Spleen (tissue), 11 donors: ENCODE measurements around the gene TMEM26. TPM values are rescaled to one million over a fixed set of nuclear protein-coding genes. Genes with fewer than 3 reads are reported as not detected.

ENCODE experiments used
- DNase-seq: peaks from one replicate; pipeline ENCODE4 v3.0.0-alpha.2; 2020
- H3K27ac ChIP-seq, 8 donors: fragments of 200-600 bp; sonication (generic) in 7 of 8; 1 replicate in 4 of 8; 2 replicates in 4 of 8; pipeline versions ENCODE4 v1.5.0 to v1.8.0; 2016 to 2021; ENCODE audit warnings: inconsistent platforms in 4 of 8, mild to moderate bottlenecking in 4 of 8, moderate library complexity in 1 of 8
- H3K27me3 ChIP-seq, 7 donors: fragments of 200-600 bp; sonication (generic) in 6 of 7; replicated peaks in 1 of 7; 1 replicate in 4 of 7; 2 replicates in 3 of 7; pipeline versions ENCODE4 v1.5.0 to v1.8.0; 2016 to 2021; ENCODE audit warnings: inconsistent platforms in 3 of 7, mild to moderate bottlenecking in 1 of 7
- H3K36me3 ChIP-seq, 6 donors: fragments of 200-600 bp; sonication (generic) in 5 of 6; 1 replicate in 4 of 6; 2 replicates in 2 of 6; pipeline versions ENCODE4 v1.5.0 to v1.8.0; 2016 to 2021; ENCODE audit warnings: inconsistent platforms in 2 of 6
- H3K4me1 ChIP-seq, 6 donors: fragments of 200-600 bp; sonication (generic) in 5 of 6; 1 replicate in 3 of 6; 2 replicates in 3 of 6; pipeline versions ENCODE4 v1.5.0 to v1.8.0; 2016 to 2021; ENCODE audit warnings: inconsistent platforms in 3 of 6
- H3K4me3 ChIP-seq, 8 donors: fragments of 200-600 bp; sonication (generic) in 7 of 8; 1 replicate in 4 of 8; 2 replicates in 4 of 8; pipeline versions ENCODE4 v1.5.0 to v1.8.0; 2016 to 2021; ENCODE audit warnings: inconsistent platforms in 4 of 8, mild to moderate bottlenecking in 4 of 8, moderate library complexity in 2 of 8
- H3K9me3 ChIP-seq, 8 donors: fragments of 200-600 bp; sonication (generic) in 7 of 8; 1 replicate in 4 of 8; 2 replicates in 4 of 8; pipeline versions ENCODE4 v1.5.0 to v1.8.0; 2016 to 2021; ENCODE audit warnings: inconsistent platforms in 4 of 8
- POLR2A ChIP-seq, 3 donors: fragments of 450-650 bp; IDR thresholded peaks; one replicate each; pipeline ENCODE4 v1.5.1; 2017; ENCODE audit warnings: antibody characterized with exemption in 3 of 3, mild to moderate bottlenecking in 1 of 3
- POLR2AphosphoS5 ChIP-seq, 3 donors: sonication (generic); formaldehyde crosslinking; IDR thresholded peaks; one replicate each; pipeline ENCODE4 v1.5.1; 2017; ENCODE audit warnings: antibody characterized with exemption in 3 of 3
- WGBS, 5 donors: extraction: QIAGEN DNeasy Blood & Tissue Kit in 3 of 5; methylation state at CpG; one replicate each; pipeline versions ENCODE4 v1.1.5 to v1.1.7; 2013 to 2018; 5-methylcytosine and 5-hydroxymethylcytosine counted together
- intact Hi-C: fragments of 100-400 bp; cut with DNase I; formaldehyde crosslinking; loops from one replicate; pipeline ENCODE4 v1.15.0; 2023; ENCODE audit warnings: low total_unique reads
- polyA plus RNA-seq, 3 donors: library from polyadenylated mRNA; stranded (reverse); fragments of 200-250 nt; gene quantifications; one replicate each; pipeline ENCODE4 v1.2.1, GENCODE V29; 2013
- total RNA-seq, 7 donors: library from RNA; depleted of rRNA in 3 of 7; stranded (reverse); fragments of >200 nt in 3 of 7; fragmentation: NEBNext Ultra II Directional in 4 of 7; extraction: Animal tissue kit (Norgen Biotek cat#: 25700) in 4 of 7; gene quantifications; one replicate each; pipeline versions ENCODE4 v1.1.0 to v1.2.1, GENCODE V29; 2016 to 2021
- TF ChIP-seq, protein P1 (sequence below), 11 experiments: fragments of 200-600 bp in 7 of 11; fragments of 450-650 bp in 4 of 11; sonication (generic) in 4 of 11; IDR thresholded peaks in 8 of 11; conservative IDR thresholded peaks in 3 of 11; 1 replicate in 7 of 11; 2 replicates in 4 of 11; pipeline versions ENCODE4 v1.4.0 to v1.8.0; 2016 to 2021; ENCODE audit warnings: antibody characterized with exemption in 11 of 11, inconsistent platforms in 4 of 11, mild to moderate bottlenecking in 1 of 11
- donor health status: healthy with polysubstance abuse.
- donor health status: DM: no; HTN: no; CAD: no; lungs with moderate emphysema.
- donor health status: DM: no; HTN: no; CAD: no.
- donor health status: Bipolar disorder and iron deficiency.
- donor health status: healthy.
- donor health status: DM: no; HTN: no; CAD: no.
- donor health status: DM: yes; HTN: yes; CAD: no.

Gene TMEM26
- total and polyA plus RNA-seq, 10 donors, result 1.0 to 30.9 (median 20.8) TPM

DNA sequence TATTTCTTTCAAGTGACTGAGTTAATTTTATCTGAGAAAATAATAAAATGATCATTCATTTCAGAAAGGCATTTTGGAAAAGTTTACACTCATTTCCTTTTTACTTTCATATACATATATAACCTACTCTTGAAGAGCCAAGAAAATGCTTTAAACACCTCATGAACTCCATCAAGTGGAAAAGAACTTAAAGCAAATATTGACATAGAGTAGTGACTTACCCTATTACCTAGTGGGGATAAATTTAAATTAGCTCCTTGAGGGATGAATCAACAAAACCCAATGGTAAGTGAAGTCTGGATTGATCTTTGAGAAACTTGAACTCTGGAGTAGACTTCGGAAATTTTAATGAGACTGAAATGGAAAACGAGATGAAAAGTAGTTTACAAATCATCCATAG lies 88.6 kb downstream of the TMEM26 start:
- TF ChIP-seq POLR2AphosphoS5 (IDR thresholded peaks at IDR 0.05), result no peak
- TF ChIP-seq POLR2A (IDR thresholded peaks at IDR 0.05), result no peak
- TF ChIP-seq, protein P1, sequence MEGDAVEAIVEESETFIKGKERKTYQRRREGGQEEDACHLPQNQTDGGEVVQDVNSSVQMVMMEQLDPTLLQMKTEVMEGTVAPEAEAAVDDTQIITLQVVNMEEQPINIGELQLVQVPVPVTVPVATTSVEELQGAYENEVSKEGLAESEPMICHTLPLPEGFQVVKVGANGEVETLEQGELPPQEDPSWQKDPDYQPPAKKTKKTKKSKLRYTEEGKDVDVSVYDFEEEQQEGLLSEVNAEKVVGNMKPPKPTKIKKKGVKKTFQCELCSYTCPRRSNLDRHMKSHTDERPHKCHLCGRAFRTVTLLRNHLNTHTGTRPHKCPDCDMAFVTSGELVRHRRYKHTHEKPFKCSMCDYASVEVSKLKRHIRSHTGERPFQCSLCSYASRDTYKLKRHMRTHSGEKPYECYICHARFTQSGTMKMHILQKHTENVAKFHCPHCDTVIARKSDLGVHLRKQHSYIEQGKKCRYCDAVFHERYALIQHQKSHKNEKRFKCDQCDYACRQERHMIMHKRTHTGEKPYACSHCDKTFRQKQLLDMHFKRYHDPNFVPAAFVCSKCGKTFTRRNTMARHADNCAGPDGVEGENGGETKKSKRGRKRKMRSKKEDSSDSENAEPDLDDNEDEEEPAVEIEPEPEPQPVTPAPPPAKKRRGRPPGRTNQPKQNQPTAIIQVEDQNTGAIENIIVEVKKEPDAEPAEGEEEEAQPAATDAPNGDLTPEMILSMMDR (IDR thresholded peaks at IDR 0.05 in 8 of 11, conservative IDR thresholded peaks at IDR 0.05 in 3 of 11), result no peak
- intact Hi-C loops, result no loop called here
- H3K9me3 ChIP-seq, result no peaks in the 10 kb centered on the region

GRCh38 chr10:61363006-61363405 lies 90.2 kb downstream of the TMEM26 start:
- TF ChIP-seq POLR2AphosphoS5 (IDR thresholded peaks at IDR 0.05) (no peak), POLR2A (IDR thresholded peaks at IDR 0.05) (no peak)
- Histone ChIP-seq H3K9me3 (no peaks in the 10 kb centered on the region), H3K4me3 (no peak overlapping the region), H3K36me3 (no peaks in the 10 kb centered on the region), H3K27me3 (no peaks in the 10 kb centered on the region), H3K4me1 (no peaks in the 10 kb centered on the region), H3K27ac (no peak overlapping the region)
- intact Hi-C loops, result no loop called here
- DNase-seq, result no peak
- 75 to 84% (median 78%) methylated on average over 3 of the region's 3 CpGs for WGBS, 5 donors

More for the DNA sequence above, 88.6 kb downstream of the TMEM26 start:
- Histone ChIP-seq H3K4me1 (no peaks in the 10 kb centered on the region), H3K27me3 (no peaks in the 10 kb centered on the region), H3K4me3 (no peak overlapping the region), H3K27ac (no peak overlapping the region), H3K36me3 (no peaks in the 10 kb centered on the region)
- 83 to 95% (median 88%) methylated on average over 2 of the region's 2 CpGs for WGBS, 5 donors
- DNase-seq, result no peak

GRCh38 chr10:61359452-61359851 lies 93.7 kb downstream of the TMEM26 start:
- Histone ChIP-seq H3K36me3 (no peaks in the 10 kb centered on the region), H3K27me3 (no peaks in the 10 kb centered on the region), H3K27ac (no peak overlapping the region), H3K4me3 (no peak overlapping the region), H3K4me1 (no peaks in the 10 kb centered on the region), H3K9me3 (no peaks in the 10 kb centered on the region)
- WGBS, 5 donors, result 69 to 85% (median 82%) methylated on average over 2 of the region's 2 CpGs
- no peak for DNase-seq
- TF ChIP-seq, protein P1 (IDR thresholded peaks at IDR 0.05 in 8 of 11, conservative IDR thresholded peaks at IDR 0.05 in 3 of 11), result no peak
- no peak for TF ChIP-seq POLR2AphosphoS5 (IDR thresholded peaks at IDR 0.05)
- TF ChIP-seq POLR2A (IDR thresholded peaks at IDR 0.05), result no peak
- intact Hi-C loops, result no loop called here

DNA sequence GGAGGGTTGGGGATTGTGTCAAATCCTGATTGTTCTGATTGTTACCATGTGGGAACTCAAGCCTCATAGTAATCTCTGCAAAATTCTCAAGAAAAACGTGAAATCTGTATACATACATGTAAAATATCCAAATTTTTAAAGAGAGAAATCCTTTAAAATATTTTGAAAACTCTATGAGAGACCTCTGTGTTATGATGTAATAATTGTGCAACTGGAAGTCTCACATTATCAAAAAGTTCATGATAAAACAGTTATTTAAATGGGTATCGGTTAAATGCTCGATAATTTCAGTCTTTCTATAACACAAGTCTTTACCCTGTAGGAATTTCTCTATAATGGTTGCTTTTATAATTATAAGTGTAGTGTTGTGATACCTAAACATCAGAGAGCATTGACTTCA lies 95.5 kb downstream of the TMEM26 start:
- no peaks in the 10 kb centered on the region for H3K4me1 ChIP-seq
- H3K9me3 ChIP-seq, result no peaks in the 10 kb centered on the region
- WGBS, 5 donors, result 82 to 94% (median 87%) methylated on average over 3 of the region's 3 CpGs
- no peak overlapping the region for H3K4me3 ChIP-seq
- intact Hi-C loops, result no loop called here
- TF ChIP-seq POLR2AphosphoS5 (IDR thresholded peaks at IDR 0.05), result no peak
- no peak for TF ChIP-seq POLR2A (IDR thresholded peaks at IDR 0.05)
- TF ChIP-seq, protein P1 (IDR thresholded peaks at IDR 0.05 in 8 of 11, conservative IDR thresholded peaks at IDR 0.05 in 3 of 11), result no peak
- H3K36me3 ChIP-seq, result no peaks in the 10 kb centered on the region
- no peaks in the 10 kb centered on the region for H3K27me3 ChIP-seq
- H3K27ac ChIP-seq, result no peak overlapping the region
- no peak for DNase-seq

Other genes starting within 250 kb of the TMEM26 start
- gene CABCOCO1, start 209.5 kb upstream of the TMEM26 start, total RNA-seq, result under 1 TPM in 3 of 7 donors, not detected in 4; 0.39 to 0.60 (median 0.56) TPM
- 1 to 10 TPM in 1 of 3 donors, under 1 TPM in 2; 0.06 to 1.0 (median 0.29) TPM for gene CABCOCO1, start 209.5 kb upstream of the TMEM26 start, polyA plus RNA-seq